HG02840 (cell line): Measurements from ENCODE around the gene S100A6.
"Not testable (repeated sequence)": the region's sequence is repeated elsewhere in the genome, so short reads cannot be mapped to it uniquely, and the experiment has no call there.

Experiments used
- ATAC-seq: cut with Tn5 transposase; IDR thresholded peaks from one replicate; pipeline ENCODE4 v1.9.1; 2021; ENCODE audit warnings: mild to moderate bottlenecking, moderate library complexity, moderate number of reproducible peaks; ENCODE audit not compliant: unreplicated experiment, low FRiP score

The S100A6 gene

GRCh38 chr1:153565529-153566374 lies 30.0 kb upstream of the S100A6 start, which contains the start of gene S100A2:
TSS of gene S100A2 (minus strand) at chr1:153565844. CDS start at chr1:153563877, 1,967 bp downstream.
- ATAC-seq: no peak

- ATAC-seq: no peak
Observed at GRCh38 chr1:153563991-153564390, 28.2 kb upstream of the S100A6 start.

GRCh38 chr1:153563483-153563901 lies 27.7 kb upstream of the S100A6 start:
- ATAC-seq: no peak

GRCh38 chr1:153562021-153562420 lies 26.2 kb upstream of the S100A6 start:
- not testable (repeated sequence) for ATAC-seq

- ATAC-seq: no peak
Observed at GRCh38 chr1:153561466-153561985, 25.7 kb upstream of the S100A6 start.

- ATAC-seq: no peak
Observed at GRCh38 chr1:153560771-153561465, 25.1 kb upstream of the S100A6 start.

- no peak for ATAC-seq
Observed at GRCh38 chr1:153560241-153560640, 24.4 kb upstream of the S100A6 start.

- no peak for ATAC-seq
Observed at GRCh38 chr1:153557877-153558276, 22.1 kb upstream of the S100A6 start.

GRCh38 chr1:153556348-153556747 lies 20.6 kb upstream of the S100A6 start:
- ATAC-seq: no peak

- no peak for ATAC-seq
Observed at GRCh38 chr1:153553830-153554541, 18.2 kb upstream of the S100A6 start.

- ATAC-seq: no peak
Observed at GRCh38 chr1:153553096-153553495, 17.3 kb upstream of the S100A6 start.

GRCh38 chr1:153552335-153552734 lies 16.5 kb upstream of the S100A6 start:
- ATAC-seq: no peak

- no peak for ATAC-seq
Observed at GRCh38 chr1:153550827-153551500, 15.2 kb upstream of the S100A6 start.

GRCh38 chr1:153550398-153550758 lies 14.6 kb upstream of the S100A6 start:
- no peak for ATAC-seq

- no peak for ATAC-seq
Observed at GRCh38 chr1:153549741-153550397, 14.1 kb upstream of the S100A6 start.

- no peak for ATAC-seq
Observed at GRCh38 chr1:153548722-153549688, 13.2 kb upstream of the S100A6 start, which contains the start of gene S100A3. TSS of gene S100A3 (minus strand) at chr1:153549258. CDS start at chr1:153548485, 773 bp downstream.

- ATAC-seq: no peak
Observed at GRCh38 chr1:153547560-153548551, 12.1 kb upstream of the S100A6 start.
